CD4-positive, alpha-beta T cell treated with Interleukin-15 for 4 hours (primary cell): ENCODE data around the gene CNKSR1.
A peak's percentile ranks its signal among the peaks of the same experiment; 100 is the strongest.

ENCODE experiments used
- DNase-seq: peaks from one replicate; pipeline ENCODE4 v3.0.0-alpha.2; 2020; ENCODE audit warnings: low spot score

Gene CNKSR1

DNA sequence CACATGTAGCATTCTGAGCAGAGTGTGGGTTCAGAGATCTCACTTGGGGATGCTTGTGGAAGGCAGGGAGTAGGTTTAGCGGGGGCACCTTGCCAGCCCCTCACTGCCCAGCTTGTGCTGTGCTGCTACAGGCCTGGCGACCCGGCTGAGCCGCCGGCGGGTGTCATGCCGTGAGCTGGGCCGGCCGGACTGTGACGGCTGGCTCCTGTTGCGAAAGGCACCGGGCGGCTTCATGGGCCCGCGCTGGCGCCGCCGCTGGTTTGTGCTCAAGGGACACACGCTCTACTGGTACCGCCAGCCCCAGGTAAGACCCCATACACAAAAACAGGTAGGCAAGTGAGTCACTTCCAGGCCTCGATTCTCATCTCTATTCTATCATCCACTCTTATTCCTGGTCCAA lies 7.6 kb downstream of the CNKSR1 start:
- no peak for DNase-seq

DNA sequence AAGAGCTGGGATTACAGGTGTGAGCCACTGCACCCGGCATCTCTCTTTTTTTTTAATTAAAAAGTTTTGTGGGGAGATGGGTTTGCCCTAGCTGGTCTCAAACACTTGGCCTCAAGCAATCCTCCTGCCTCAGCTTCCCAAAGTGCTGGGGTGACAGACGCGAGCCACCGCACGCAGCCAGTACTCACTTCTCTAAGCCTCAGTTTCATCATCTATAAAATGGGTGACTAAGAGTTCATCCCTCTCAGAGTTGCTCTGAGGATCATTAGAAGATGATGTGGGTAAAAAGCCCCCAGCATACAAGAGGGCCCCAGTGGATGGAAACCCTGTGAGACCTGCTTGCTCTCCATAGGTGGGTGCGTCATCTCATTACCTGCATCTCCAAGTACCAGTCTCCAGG lies 10.6 kb downstream of the CNKSR1 start:
- DNase-seq: no peak

DNA sequence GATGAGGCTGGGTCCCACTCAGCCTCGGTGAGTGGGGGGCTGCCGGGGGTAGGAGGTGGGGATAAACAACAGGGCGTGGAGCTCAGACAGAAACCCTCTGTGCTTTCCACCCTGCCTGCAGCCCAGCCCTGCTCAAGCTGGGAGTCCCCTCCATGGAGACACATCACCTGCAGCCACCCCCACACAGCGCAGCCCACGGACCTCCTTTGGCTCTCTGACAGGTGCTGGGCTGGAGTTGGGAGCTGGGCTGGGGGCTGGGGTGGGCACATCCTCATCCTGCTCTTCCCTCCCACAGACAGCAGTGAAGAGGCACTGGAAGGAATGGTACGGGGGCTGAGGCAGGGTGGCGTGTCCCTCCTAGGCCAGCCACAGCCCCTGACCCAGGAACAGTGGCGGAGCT lies 11.2 kb downstream of the CNKSR1 start:
- DNase-seq: no peak

DNA sequence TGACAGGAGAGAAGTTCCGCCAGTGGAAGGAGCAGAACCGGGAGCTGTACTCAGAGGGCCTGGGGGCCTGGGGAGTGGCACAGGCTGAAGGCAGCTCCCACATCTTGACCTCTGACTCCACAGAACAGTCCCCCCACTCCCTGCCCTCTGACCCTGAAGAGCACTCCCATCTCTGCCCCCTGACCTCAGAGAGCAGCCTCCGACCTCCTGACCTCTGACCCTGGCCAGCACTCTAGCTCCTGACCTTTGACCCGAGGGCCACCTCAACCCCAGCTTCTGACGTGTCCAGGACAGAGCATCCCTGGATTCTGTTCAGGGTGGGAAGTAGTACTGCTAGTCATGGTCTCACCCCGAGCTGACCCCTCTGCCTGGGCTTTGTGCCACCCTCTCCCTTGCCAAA lies 12.0 kb downstream of the CNKSR1 start:
- no peak for DNase-seq

DNA sequence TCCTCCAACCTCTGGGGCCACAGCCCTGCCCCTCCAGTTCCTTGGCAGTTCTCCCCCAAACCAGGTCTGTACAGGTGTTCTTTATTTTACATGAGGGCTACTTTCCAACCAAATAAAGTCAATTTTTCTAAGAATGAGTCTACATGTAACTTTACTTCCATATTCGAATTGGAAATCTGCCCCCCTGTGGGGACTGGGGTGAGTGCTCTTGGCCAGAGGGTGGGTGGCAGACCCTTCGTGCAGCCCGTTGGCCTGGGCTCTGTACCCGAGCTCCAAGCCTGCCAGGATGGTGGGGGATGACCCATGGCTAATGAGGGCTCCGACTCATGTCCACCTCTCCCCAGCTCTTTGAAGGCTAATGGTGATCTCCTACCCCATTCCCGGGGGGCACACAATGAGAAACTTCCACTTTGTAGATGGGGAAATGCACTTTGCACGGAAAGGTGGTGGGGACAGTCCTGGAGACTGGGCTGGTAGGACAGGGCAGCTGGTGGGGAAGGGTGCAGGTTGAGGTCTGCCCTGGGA lies 12.5 kb downstream of the CNKSR1 start:
- no peak for DNase-seq

DNA sequence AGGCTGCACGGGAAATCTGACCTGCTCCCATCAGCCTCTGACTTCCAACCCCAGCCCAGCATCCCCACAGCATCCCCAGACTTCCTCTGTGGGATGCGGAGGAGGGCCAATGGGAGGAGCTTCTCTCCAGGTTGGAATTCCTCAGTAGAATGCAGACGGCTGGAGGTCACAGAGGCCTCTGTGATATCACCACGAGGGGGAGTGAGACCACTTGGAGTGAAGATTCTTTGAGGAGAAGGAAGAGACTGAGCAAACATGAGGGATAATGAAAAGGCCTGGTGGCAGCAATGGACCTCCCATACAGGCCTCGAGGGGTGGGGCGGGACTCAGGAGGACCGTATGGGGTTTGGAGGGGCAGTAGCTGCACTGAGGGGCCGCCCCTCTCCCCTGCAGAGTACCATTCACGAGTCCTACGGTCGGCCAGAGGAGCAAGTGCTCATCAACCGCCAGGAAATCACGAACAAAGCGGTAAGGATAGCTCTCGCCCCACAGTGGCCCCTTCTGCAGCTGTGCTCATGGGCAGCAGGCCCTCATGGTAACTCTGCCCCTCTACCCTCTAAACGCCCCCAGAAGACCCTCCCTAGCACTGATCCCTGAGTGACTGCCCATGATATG lies 13.2 kb downstream of the CNKSR1 start, which contains the start of gene CATSPER4:
TSS of gene CATSPER4 (plus strand) at position 230 of the 615 bp plus-strand sequence. CDS start at position 256, 26 bp downstream.
- peak; percentile 34 for DNase-seq

DNA sequence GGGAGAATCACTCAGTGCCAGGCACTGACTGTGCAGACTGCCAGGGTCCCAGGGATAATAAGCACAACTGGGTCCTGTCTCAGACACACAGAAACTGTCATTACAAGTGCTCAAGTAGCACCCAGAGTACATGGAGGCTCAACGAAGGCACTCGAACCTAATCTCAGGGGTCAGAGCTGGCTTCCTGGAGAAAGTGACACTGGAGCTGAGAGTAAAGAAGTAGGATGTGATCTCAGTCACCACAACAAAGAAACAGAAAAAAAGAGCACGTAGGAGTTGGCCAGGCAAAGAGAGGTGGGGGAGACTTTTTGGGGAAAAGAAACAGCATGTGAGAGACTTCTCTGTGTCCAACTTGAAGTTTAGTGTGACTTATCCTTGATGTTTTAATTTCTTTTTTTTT lies 14.4 kb downstream of the CNKSR1 start:
- no peak for DNase-seq

DNA sequence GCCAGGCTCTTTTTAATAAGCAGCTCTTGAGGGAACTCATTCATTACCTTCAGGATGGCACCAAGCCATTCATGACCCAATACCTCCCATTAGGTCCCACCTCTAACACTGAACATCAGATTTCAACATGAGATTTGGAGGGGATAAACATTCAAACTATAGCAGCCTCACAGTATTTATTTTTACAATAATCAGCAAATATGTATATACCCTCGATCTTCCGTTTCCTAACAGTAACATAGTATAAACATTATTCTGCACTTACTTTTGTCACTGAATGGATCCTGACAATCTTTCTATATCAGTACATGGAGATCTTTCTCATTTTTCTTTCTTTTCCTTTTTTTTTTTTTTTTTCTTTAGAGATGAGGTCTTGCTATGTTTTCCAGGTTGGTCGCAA lies 18.5 kb downstream of the CNKSR1 start:
- no peak for DNase-seq

DNA sequence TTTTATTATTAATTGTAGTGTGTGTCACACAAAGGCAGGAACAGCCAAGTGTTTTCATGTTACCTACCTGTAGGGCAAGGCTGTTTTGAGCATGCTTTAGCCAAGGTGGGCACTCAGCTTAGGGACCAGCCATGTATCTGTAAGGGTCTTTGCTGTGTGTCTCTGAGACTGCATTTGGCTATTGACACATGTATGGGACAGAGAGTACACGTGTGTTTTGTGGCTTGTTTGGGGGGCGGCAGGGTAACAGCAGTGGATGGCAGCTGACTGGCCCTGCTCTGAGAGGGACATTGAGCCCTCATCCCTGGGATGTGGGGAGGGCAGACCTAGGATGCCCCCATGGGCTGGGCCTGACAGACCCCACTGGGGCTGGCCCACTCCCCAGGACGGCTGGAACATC lies 20.0 kb downstream of the CNKSR1 start:
- no peak for DNase-seq

DNA sequence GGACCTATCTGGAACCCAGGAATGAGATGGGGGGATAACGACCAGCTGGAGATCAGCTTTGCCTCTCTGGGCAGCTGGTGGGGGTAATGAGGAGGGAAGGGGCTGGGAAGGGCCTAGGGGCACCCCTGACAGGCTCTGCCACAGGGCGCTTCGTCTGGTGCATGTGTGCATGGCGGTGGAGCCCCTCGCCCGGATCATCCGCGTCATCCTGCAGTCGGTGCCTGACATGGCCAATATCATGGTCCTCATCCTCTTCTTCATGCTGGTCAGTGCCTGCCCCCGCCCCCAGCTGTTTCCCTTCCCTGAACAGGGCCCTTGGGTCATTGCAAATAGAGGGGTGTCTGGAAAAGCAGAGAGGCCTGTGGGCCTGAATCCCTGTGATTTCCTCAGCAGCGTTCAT lies 20.5 kb downstream of the CNKSR1 start:
- DNase-seq: no peak

DNA sequence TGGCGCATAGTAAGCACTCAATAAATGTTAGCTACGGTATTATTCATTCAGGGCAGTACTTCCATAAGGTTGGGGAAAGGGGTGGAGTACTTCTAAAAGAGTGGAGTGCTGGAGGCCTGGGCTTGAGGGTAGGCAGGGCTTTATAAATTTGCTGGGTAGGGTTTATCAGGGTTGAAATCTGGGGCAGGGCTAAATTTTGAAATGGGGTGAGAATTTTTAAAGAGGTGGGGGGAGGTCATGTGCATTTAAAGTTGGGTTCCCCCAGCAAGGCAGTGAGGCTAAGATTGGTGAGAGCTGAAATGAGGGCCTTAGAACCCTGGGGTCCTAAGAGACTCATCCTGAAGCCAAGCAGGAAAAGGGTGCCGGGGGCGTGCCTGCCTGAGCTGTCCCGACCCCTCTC lies 23.1 kb downstream of the CNKSR1 start:
- DNase-seq: no peak

DNA sequence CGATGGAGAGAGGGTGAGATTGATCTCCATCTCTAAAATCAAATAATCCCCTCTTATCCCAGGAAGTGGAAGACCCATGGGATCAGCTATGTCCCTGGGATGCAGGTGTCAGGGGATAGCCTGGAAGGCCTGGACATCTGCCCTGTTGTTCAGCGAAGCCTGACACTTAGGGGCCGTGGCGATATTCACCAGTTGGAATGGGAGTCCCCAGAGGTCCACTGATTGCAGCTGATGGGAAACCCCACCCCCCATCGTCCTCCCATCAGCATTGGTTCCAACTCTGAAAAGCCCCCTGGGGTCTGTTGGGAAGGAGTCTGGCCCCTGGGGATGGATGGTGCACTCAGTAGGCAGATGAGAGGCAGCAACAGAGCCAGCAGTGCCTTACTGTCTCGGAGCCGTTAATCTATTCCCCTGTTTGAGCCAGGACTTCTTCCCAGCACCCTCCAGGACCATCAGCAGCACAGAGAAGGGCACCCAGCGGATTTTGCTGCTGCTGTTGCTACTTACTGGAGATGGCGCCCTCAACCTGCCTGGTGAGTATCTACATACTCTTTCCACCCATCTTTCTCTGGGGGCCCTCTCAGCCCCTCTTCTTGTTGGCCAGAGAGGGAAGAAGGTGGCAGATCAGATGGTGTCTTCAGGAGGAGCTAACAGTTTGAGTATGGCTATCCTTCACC lies 26.5 kb downstream of the CNKSR1 start:
- no peak for DNase-seq

DNA sequence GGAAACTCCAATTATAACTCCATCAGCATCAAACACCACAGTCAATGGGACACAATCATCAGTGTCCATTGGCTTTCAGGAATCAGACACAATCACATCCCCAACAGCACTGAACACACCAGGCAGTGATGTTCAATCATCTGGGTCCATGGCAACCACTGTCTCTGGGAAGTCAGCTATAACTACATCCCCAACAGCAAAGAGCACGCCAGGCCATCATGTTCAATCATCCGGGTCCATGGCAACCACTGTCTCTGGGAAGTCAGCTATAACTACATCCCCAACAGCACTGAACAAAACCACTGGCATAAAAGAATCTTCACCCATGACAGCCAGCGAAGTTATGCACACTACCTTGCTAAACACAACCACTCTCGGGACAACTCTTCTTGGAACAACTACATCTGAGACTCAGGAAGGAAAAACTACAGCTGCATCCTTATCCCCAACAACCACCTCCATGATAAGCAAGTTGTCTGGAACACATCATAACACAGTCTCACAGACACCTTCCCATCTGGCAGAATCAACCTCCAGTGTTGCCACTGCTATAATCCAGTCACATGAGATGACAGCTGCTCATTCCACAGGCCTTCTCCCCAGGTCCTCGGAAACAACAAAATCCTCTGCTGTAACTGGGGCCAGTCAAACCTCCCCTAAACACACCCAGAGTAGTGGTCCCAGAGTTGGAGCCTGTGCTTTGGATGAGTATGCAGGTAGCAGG lies 33.0 kb downstream of the CNKSR1 start:
- no peak for DNase-seq

DNA sequence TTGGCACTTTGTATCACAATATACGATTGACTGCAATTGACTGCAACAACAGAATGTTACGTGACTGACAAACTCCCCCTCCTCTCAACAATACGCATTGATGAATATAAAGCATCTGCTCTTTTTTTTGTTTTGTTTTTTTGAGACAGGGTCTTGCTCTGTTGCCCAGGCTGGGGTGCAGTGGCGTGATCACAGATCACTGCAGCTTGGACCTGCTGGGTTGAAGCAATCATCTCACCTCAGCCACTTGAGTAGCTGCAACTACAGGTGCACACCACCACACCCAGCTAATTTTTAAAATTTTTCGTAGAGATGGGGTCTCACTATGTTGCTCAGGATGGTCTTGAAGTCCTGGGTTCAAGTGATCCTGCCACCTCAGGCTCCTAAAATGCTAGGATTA lies 35.4 kb downstream of the CNKSR1 start:
- DNase-seq: no peak

DNA sequence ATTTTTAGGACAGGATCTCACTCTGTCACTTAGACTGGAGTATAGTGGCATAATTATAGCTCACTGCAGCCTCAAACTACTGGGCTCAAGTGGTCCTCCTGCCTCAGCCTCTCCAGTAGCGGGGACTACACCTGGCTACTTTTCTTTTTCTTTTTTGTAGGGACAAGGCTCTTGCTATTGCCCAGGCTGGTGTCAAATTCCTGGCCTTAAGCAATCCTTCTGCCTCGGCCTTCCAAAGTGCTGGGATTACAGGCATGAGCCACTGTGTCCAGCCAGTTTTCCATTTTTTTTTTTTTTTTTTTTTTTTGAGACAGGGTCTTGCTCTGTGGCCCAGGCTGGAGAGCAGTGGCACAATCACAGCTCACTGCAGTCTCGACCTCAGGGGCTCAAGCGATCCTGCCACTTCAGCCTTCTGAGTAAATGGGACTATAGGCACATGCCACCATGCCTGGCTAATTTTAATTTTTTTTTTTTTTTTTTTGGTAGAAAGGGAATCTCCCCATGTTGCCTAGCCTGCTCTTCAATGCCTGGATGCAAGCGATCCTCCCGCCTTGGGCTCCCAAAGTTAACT lies 36.1 kb downstream of the CNKSR1 start:
- DNase-seq: no peak

DNA sequence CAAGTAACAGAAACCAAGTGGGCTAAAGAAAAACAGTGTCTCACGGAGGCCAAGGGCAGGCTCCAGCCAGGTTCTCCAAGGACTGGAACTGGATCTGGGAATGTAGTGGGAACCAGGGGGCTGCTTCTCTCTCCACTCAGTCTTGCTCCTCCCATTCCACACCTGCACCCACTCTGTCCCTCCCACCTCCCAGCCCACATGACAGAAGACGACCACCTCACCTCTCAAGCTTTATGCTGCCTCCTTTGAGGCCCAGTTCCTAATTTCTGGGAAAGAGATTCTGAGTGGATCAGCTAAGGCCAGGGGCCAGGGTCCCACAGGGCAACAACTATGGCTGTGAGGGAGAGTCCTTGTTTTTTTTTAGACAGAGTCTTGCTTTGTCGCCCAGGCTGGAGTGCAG lies 38.0 kb downstream of the CNKSR1 start:
- DNase-seq: no peak

DNA sequence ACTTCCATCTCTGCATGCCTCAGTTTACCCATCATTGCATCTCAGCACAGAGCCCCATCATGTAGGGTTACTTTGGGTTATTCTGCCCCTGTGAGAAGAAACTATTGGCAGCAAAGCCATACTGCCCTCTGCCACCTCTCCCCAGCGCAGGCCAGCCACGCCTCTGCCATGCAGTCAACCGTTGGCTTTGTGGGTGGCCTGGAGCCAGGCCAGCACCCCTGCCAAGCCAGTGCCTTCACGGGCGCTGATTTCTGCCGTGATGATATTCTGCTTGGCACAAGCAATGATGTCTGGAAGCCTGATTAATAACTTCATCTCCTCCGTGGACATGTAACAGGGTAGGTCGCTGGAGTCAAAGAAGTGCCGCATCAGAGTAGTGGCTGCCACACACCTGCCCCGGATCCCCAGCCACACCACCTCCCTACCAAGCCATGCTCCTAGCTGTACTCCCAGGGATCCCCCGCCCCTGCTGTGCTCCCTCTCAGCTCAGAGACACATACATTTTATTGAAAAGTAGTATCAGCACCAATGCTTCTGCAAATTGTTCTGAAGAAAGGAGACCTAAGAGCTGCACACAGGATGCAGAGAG lies 41.7 kb downstream of the CNKSR1 start:
- DNase-seq: no peak

DNA sequence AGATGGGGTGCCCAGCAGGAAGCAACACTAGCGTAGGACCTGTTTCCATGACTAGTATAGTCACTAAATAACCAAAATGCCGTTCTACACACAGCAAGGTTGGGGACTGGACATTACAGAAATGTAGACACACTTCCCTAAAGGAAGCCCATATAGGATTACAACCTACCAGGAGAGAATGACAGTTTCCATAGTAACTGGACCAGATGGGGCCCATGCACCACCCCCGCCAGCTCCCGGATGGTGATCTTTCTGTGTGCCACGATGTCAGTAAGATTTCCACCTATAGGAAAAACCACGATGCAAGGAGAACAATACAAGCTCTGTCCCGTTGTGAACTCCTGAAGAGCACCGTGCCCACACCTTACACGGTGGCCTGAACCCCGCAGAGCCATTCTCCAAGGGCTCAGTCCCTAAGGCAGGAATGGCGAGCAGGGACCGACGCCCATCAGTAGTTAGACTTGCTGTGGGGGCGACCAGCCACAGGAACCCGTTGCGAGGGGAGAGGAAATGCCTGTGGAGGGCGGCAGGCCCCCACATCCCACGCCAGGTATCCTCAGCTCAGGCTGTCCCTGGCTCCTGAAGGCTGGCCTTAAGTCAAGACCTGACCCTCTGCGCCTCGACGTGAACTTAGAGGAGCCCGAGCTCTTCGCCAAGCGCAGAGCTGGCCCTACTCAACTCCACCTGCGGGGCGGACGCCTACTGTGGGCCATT lies 43.1 kb downstream of the CNKSR1 start:
- no peak for DNase-seq

DNA sequence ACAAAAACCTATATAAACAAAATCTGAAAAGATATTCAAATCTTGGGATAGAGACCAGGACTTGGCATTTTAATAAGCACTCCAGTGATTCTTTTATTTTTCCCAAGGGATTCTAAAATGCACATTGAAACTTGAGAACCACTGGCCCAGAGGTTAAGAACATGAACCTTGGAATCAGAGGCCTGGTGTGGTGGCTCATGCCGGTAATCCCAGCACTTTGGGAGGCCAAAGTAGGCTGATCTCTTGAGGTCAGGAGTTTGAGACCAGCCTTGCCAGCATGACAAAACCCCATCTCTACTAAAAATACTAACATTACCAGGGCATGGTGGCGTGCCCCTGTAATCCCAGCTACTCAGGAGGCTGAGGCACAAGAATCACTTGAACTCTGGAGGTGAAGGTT lies 43.8 kb downstream of the CNKSR1 start:
- no peak for DNase-seq

DNA sequence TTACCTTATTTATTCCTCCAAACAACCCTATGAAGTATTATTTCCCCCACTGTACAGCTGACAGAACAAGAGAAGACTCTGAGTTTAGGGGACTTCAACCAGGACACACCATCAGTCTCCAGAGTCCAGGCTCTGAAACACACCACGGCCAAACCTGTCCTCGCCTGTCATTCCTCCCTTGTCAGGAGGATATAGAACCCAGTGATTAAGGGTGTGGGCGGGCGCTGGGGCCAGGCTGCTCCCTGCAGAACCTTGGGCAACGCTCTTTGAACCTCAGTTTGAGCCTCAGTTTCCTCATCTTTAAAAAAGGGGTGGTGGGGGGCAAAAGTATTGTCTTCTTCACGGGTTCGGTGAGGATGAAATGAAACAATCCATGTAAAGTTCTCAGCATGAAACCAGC lies 47.3 kb downstream of the CNKSR1 start:
- DNase-seq: no peak

DNA sequence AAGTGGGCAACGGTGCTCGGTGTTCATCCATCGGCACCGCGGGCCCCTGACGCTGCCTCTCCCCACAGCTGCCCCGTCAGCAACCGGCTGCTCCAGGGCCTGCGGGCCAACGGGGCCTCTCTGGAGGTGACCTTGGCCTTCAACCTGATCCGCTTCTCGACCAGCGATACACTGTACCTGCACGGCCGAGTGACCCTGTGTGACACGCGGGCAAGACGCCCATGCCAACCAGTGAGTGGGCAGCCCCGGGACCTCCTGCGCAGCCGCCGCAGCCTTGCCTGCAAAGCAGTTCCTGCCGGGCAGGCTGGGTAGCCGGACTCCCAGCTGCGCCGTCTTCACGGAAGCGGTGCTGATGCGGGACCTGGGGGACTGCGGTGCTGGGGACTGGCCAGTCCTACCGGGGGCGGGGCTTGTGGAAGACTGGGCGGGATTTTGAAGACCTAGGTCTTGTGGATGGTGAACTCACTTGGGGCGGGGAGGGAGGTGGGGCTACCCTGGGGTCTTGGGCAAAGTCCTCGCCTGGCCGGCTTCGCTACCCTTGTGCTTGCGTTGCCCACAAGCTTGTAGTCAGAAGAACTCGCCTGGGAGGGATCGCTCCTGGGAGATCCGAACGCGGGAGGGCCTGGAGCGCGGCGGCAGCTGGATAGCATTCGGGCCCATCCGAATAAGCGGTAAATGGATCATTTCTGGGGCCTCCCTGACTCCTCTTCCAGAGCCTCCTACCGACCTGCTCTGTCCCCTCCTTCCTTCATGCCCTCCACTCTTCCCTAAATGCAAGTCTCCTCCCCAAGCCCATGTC lies 47.9 kb downstream of the CNKSR1 start:
- peak; percentile 28 for DNase-seq
